Spleen (tissue), 11 donors: ENCODE measurements around the gene CFLAR. TPM values are rescaled to one million over a fixed set of nuclear protein-coding genes. Genes with fewer than 3 reads are reported as not detected.

Experiments
- DNase-seq: peaks from one replicate; pipeline ENCODE4 v3.0.0-alpha.2; 2020
- H3K27ac ChIP-seq, 8 donors: fragments of 200-600 bp; sonication (generic) in 7 of 8; 1 replicate in 4 of 8; 2 replicates in 4 of 8; pipeline versions ENCODE4 v1.5.0 to v1.8.0; 2016 to 2021; ENCODE audit warnings: inconsistent platforms in 4 of 8, mild to moderate bottlenecking in 4 of 8, moderate library complexity in 1 of 8
- H3K27me3 ChIP-seq, 7 donors: fragments of 200-600 bp; sonication (generic) in 6 of 7; replicated peaks in 1 of 7; 1 replicate in 4 of 7; 2 replicates in 3 of 7; pipeline versions ENCODE4 v1.5.0 to v1.8.0; 2016 to 2021; ENCODE audit warnings: inconsistent platforms in 3 of 7, mild to moderate bottlenecking in 1 of 7
- H3K36me3 ChIP-seq, 6 donors: fragments of 200-600 bp; sonication (generic) in 5 of 6; 1 replicate in 4 of 6; 2 replicates in 2 of 6; pipeline versions ENCODE4 v1.5.0 to v1.8.0; 2016 to 2021; ENCODE audit warnings: inconsistent platforms in 2 of 6
- H3K4me1 ChIP-seq, 6 donors: fragments of 200-600 bp; sonication (generic) in 5 of 6; 1 replicate in 3 of 6; 2 replicates in 3 of 6; pipeline versions ENCODE4 v1.5.0 to v1.8.0; 2016 to 2021; ENCODE audit warnings: inconsistent platforms in 3 of 6
- H3K4me3 ChIP-seq, 8 donors: fragments of 200-600 bp; sonication (generic) in 7 of 8; 1 replicate in 4 of 8; 2 replicates in 4 of 8; pipeline versions ENCODE4 v1.5.0 to v1.8.0; 2016 to 2021; ENCODE audit warnings: inconsistent platforms in 4 of 8, mild to moderate bottlenecking in 4 of 8, moderate library complexity in 2 of 8
- H3K9me3 ChIP-seq, 8 donors: fragments of 200-600 bp; sonication (generic) in 7 of 8; 1 replicate in 4 of 8; 2 replicates in 4 of 8; pipeline versions ENCODE4 v1.5.0 to v1.8.0; 2016 to 2021; ENCODE audit warnings: inconsistent platforms in 4 of 8
- CTCF ChIP-seq, 11 experiments: fragments of 200-600 bp in 7 of 11; fragments of 450-650 bp in 4 of 11; sonication (generic) in 4 of 11; IDR thresholded peaks in 8 of 11; conservative IDR thresholded peaks in 3 of 11; 1 replicate in 7 of 11; 2 replicates in 4 of 11; pipeline versions ENCODE4 v1.4.0 to v1.8.0; 2016 to 2021; ENCODE audit warnings: antibody characterized with exemption in 11 of 11, inconsistent platforms in 4 of 11, mild to moderate bottlenecking in 1 of 11
- POLR2A ChIP-seq, 3 donors: fragments of 450-650 bp; IDR thresholded peaks; one replicate each; pipeline ENCODE4 v1.5.1; 2017; ENCODE audit warnings: antibody characterized with exemption in 3 of 3, mild to moderate bottlenecking in 1 of 3
- POLR2AphosphoS5 ChIP-seq, 3 donors: sonication (generic); formaldehyde crosslinking; IDR thresholded peaks; one replicate each; pipeline ENCODE4 v1.5.1; 2017; ENCODE audit warnings: antibody characterized with exemption in 3 of 3
- WGBS, 5 donors: extraction: QIAGEN DNeasy Blood & Tissue Kit in 3 of 5; methylation state at CpG; one replicate each; pipeline versions ENCODE4 v1.1.5 to v1.1.7; 2013 to 2018; 5-methylcytosine and 5-hydroxymethylcytosine counted together
- intact Hi-C: fragments of 100-400 bp; cut with DNase I; formaldehyde crosslinking; loops from one replicate; pipeline ENCODE4 v1.15.0; 2023; ENCODE audit warnings: low total_unique reads
- polyA plus RNA-seq, 3 donors: library from polyadenylated mRNA; stranded (reverse); fragments of 200-250 nt; gene quantifications; one replicate each; pipeline ENCODE4 v1.2.1, GENCODE V29; 2013
- total RNA-seq, 7 donors: library from RNA; depleted of rRNA in 3 of 7; stranded (reverse); fragments of >200 nt in 3 of 7; fragmentation: NEBNext Ultra II Directional in 4 of 7; extraction: Animal tissue kit (Norgen Biotek cat#: 25700) in 4 of 7; gene quantifications; one replicate each; pipeline versions ENCODE4 v1.1.0 to v1.2.1, GENCODE V29; 2016 to 2021
- donor health status: healthy with polysubstance abuse.
- donor health status: DM: no; HTN: no; CAD: no; lungs with moderate emphysema.
- donor health status: DM: no; HTN: no; CAD: no.
- donor health status: Bipolar disorder and iron deficiency.
- donor health status: healthy.
- donor health status: DM: no; HTN: no; CAD: no.
- donor health status: DM: yes; HTN: yes; CAD: no.

The CFLAR gene
- total and polyA plus RNA-seq, 10 donors, result 64.0 to 511 (median 360) TPM

- peak overlapping the region; percentile 44 to 89 (median 80) for H3K27ac ChIP-seq
- intact Hi-C loops, result loop anchor here (2.0 kb wide), 1 partner anchor 38 kb away; no protein-coding TSS in a partner anchor
- no peak for DNase-seq
- WGBS, 5 donors, result 0 to 43% (median 25%) methylated on average over 1 of the region's 1 CpG
- no peaks in the 10 kb centered on the region for H3K9me3 ChIP-seq
- H3K4me1 ChIP-seq, result peaks cover 35 to 91% (median 75%) of the 10 kb centered on the region in 6 donors
- H3K27me3 ChIP-seq, result no peaks in the 10 kb centered on the region
- no peak for TF ChIP-seq POLR2AphosphoS5 (IDR thresholded peaks at IDR 0.05)
- H3K4me3 ChIP-seq, result peak overlapping the region in 1 of 8 donors; percentile 44
- peaks cover 2 to 100% (median 84%) of the 10 kb centered on the region in 6 donors for H3K36me3 ChIP-seq
Measured at GRCh38 chr2:201156640-201157039, 40.7 kb downstream of the CFLAR start.

DNA sequence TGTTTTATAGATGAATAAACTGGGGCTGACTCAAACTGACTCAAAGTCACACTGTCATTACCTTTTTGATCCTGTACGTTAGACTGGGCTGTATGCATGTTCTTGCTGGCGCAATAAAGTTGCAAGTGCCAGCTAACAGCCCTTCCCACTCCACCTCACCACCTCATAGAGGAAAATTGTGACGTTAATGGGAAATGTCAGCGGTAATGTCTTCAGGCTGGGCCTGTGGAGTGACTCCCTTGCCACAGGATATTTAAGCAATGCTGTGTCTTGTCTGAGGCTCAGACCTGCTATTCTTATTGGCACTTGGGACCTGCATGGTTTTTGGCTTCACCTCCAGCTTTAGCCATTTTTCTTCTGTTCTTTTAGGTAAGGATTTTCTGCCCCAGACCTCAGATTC is 41.7 kb downstream of the CFLAR start:
- Histone ChIP-seq H3K36me3 (peaks cover 2 to 100% (median 86%) of the 10 kb centered on the region in 6 donors), H3K4me1 (peaks cover 29 to 84% (median 64%) of the 10 kb centered on the region in 6 donors), H3K27ac (peak overlapping the region; percentile 61 to 89 (median 80)), H3K9me3 (no peaks in the 10 kb centered on the region), H3K27me3 (no peaks in the 10 kb centered on the region), H3K4me3 (peak overlapping the region in 1 of 8 donors; percentile 44)
- TF ChIP-seq POLR2AphosphoS5 (IDR thresholded peaks at IDR 0.05) (no peak), POLR2A (IDR thresholded peaks at IDR 0.05) (no peak), CTCF (IDR thresholded peaks at IDR 0.05 in 8 of 11, conservative IDR thresholded peaks at IDR 0.05 in 3 of 11) (no peak)
- 28 to 59% (median 30%) methylated on average over 4 of the region's 4 CpGs for WGBS, 5 donors
- intact Hi-C loops, result loop anchor here (2.0 kb wide), 1 partner anchor 39 kb away; no protein-coding TSS in a partner anchor
- DNase-seq, result no peak

GRCh38 chr2:201158111-201158929 is 42.4 kb downstream of the CFLAR start:
- peak overlapping the region in 1 of 8 donors; percentile 44 for H3K4me3 ChIP-seq
- intact Hi-C loops, result no loop called here
- H3K4me1 ChIP-seq, result peaks cover 29 to 84% (median 59%) of the 10 kb centered on the region in 6 donors
- peak; percentile 91 for DNase-seq
- peaks cover 2 to 100% (median 86%) of the 10 kb centered on the region in 6 donors for H3K36me3 ChIP-seq
- H3K27ac ChIP-seq, result peak overlapping the region; percentile 61 to 89 (median 80)
- no peaks in the 10 kb centered on the region for H3K9me3 ChIP-seq
- TF ChIP-seq CTCF (IDR thresholded peaks at IDR 0.05 in 8 of 11, conservative IDR thresholded peaks at IDR 0.05 in 3 of 11) (peak; percentile 47 to 82 (median 67)), POLR2A (IDR thresholded peaks at IDR 0.05) (peak in 1 of 3 donors; percentile 53), POLR2AphosphoS5 (IDR thresholded peaks at IDR 0.05) (peak in 1 of 3 donors; percentile 92)
- no peaks in the 10 kb centered on the region for H3K27me3 ChIP-seq
- WGBS, 5 donors, result 44 to 61% (median 52%) methylated on average over 5 of the region's 5 CpGs

- H3K27ac ChIP-seq, result peak overlapping the region in 2 of 8 donors; percentile 7 to 15
- WGBS, 5 donors, result 87 to 100% (median 95%) methylated on average over 1 of the region's 1 CpG
- H3K4me1 ChIP-seq, result peaks cover 0 to 41% (median 11%) of the 10 kb centered on the region in 6 donors
- DNase-seq, result no peak
- H3K9me3 ChIP-seq, result peaks cover 0 to 28% (median 17%) of the 10 kb centered on the region in 8 donors
- TF ChIP-seq POLR2A (IDR thresholded peaks at IDR 0.05) (no peak), POLR2AphosphoS5 (IDR thresholded peaks at IDR 0.05) (no peak), CTCF (IDR thresholded peaks at IDR 0.05 in 8 of 11, conservative IDR thresholded peaks at IDR 0.05 in 3 of 11) (no peak)
- no peak overlapping the region for H3K4me3 ChIP-seq
- H3K36me3 ChIP-seq, result peaks cover 2 to 91% (median 87%) of the 10 kb centered on the region in 6 donors
- H3K27me3 ChIP-seq, result no peaks in the 10 kb centered on the region
- intact Hi-C loops, result no loop called here
Measured at GRCh38 chr2:201164166-201164565, 48.2 kb downstream of the CFLAR start.
